ENCODE results near the gene ASTN2. TPM values are rescaled to one million over a fixed set of nuclear protein-coding genes. Genes with fewer than 3 reads are reported as not detected.

The ASTN2 gene
- polyA plus RNA-seq, 2 of the 4 experiments (the other 2 are of a cell fraction): 5.8 to 11.6 TPM

DNA sequence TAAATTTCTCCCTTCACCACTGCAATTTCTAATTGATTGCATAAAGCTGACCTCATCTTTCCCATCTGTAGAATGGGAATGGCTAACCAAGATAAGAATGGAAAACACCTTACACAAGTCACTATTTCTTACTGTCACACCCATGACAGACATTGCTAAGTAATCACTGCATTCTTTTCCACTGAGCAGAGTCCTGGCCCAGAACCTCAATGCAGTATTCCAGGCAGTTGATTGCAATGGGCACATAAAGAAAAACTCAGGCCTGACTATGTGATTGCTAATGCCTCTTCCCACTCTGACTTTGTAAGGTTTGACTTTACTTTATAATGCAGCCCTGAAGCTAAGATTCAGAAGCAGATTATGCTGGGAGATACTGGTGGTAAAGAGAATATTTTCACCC lies 698.4 kb downstream of the ASTN2 start:
- Histone ChIP-seq H3K9me3 (no peaks in the 10 kb centered on the region), H3K4me2 (no peak overlapping the region), H3K4me1 (no peaks in the 10 kb centered on the region), H3K4me3 (no peak overlapping the region), H3K27ac (no peak overlapping the region)
- CTCF ChIA-PET: no interaction called here
- ATAC-seq (no peak), DNase-seq (ENCODE audit: low read depth in 1 of 2, low spot score in 1 of 2) (no peak), FAIRE-seq (no peak)
- TF ChIP-seq GATA3 (IDR thresholded peaks at IDR 0.05; ENCODE audit: borderline replicate concordance) (no peak), HOXB5 (CRISPR knock-in tag; IDR thresholded peaks at IDR 0.05) (no peak), POLR2AphosphoS2 (conservative IDR thresholded peaks at IDR 0.05; ENCODE audit: low read length) (no peak), RFX5 (IDR thresholded peaks at IDR 0.05) (no peak), CBX2 (IDR thresholded peaks at IDR 0.05; ENCODE audit: borderline replicate concordance, low read depth) (no peak), SMC3 (IDR thresholded peaks at IDR 0.05) (no peak), SREBF2 (IDR thresholded peaks at IDR 0.05) (no peak), TFCP2L1 (CRISPR knock-in tag; IDR thresholded peaks at IDR 0.05) (no peak), JUNB (IDR thresholded peaks at IDR 0.05) (no peak), KDM5A (IDR thresholded peaks at IDR 0.05) (no peak), ZC3H11A (IDR thresholded peaks at IDR 0.05) (no peak)
- TF ChIP-seq, protein P1, sequence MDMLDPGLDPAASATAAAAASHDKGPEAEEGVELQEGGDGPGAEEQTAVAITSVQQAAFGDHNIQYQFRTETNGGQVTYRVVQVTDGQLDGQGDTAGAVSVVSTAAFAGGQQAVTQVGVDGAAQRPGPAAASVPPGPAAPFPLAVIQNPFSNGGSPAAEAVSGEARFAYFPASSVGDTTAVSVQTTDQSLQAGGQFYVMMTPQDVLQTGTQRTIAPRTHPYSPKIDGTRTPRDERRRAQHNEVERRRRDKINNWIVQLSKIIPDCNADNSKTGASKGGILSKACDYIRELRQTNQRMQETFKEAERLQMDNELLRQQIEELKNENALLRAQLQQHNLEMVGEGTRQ (IDR thresholded peaks at IDR 0.05): no peak
- TF ChIP-seq, protein P2, sequence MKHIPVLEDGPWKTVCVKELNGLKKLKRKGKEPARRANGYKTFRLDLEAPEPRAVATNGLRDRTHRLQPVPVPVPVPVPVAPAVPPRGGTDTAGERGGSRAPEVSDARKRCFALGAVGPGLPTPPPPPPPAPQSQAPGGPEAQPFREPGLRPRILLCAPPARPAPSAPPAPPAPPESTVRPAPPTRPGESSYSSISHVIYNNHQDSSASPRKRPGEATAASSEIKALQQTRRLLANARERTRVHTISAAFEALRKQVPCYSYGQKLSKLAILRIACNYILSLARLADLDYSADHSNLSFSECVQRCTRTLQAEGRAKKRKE (CRISPR knock-in tag; IDR thresholded peaks at IDR 0.05; ENCODE audit: low read depth): no peak
- POLR2A ChIA-PET: no interaction called here

DNA sequence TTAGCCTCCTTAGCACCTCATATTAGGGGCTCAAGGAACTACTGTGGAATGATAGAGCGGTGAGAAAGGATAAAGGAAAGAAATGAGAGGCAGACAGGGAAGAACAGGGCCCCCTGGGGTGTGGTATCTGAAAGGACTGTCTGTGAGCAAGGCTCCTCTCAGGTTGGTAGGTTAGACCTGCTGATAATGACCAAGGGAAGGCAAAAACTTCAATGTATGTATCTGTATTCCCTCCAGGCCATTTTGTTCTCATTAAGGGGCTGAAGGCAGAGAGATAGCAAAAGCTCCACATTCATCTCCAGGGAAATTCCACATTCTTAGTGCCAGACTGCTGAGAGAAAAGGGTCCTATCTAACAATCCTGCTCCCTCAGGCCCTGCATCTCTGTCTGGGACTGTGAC lies 699.1 kb downstream of the ASTN2 start:
- Histone ChIP-seq H3K9me3 (no peaks in the 10 kb centered on the region), H3K4me3 (no peak overlapping the region), H3K4me2 (no peak overlapping the region), H3K27ac (no peak overlapping the region), H3K4me1 (no peaks in the 10 kb centered on the region)
- DNase-seq (ENCODE audit: low read depth in 1 of 2, low spot score in 1 of 2) (no peak), FAIRE-seq (no peak), ATAC-seq (no peak; a peak in 1 of 6 replicates)
- WGBS (ENCODE audit: missing lambda C conversion rate): 43% methylated on average over 1 of the region's 1 CpG
- CTCF ChIA-PET: no interaction called here
- POLR2A ChIA-PET: no interaction called here
- TF ChIP-seq HOXB5 (CRISPR knock-in tag; IDR thresholded peaks at IDR 0.05) (no peak), HDAC2 (IDR thresholded peaks at IDR 0.05) (no peak), HEYL (CRISPR knock-in tag; IDR thresholded peaks at IDR 0.05) (no peak), TP53 (CRISPR knock-in tag; IDR thresholded peaks at IDR 0.05) (no peak), JUN (IDR thresholded peaks at IDR 0.05) (no peak), RCOR1 (IDR thresholded peaks at IDR 0.05; ENCODE audit: low read depth, low read length) (no peak), CHD4 (IDR thresholded peaks at IDR 0.05; ENCODE audit: borderline replicate concordance) (no peak), PHF8 (IDR thresholded peaks at IDR 0.05; ENCODE audit: borderline replicate concordance, low read depth) (no peak), FOXS1 (CRISPR knock-in tag; IDR thresholded peaks at IDR 0.05) (no peak), SREBF2 (IDR thresholded peaks at IDR 0.05) (no peak), CHD2 (IDR thresholded peaks at IDR 0.05; ENCODE audit: low read length, partially characterized antibody) (no peak), NPAS2 (CRISPR knock-in tag; IDR thresholded peaks at IDR 0.05; ENCODE audit: borderline replicate concordance) (no peak), ESRRA (IDR thresholded peaks at IDR 0.05; ENCODE audit: borderline replicate concordance, low read length) (no peak), RFX5 (IDR thresholded peaks at IDR 0.05) (no peak), CBX2 (IDR thresholded peaks at IDR 0.05; ENCODE audit: borderline replicate concordance, low read depth) (no peak), RNF2 (IDR thresholded peaks at IDR 0.05; ENCODE audit: borderline replicate concordance, low read depth) (no peak), ZFP36 (IDR thresholded peaks at IDR 0.05; ENCODE audit: borderline replicate concordance, partially characterized antibody) (no peak), JUNB (IDR thresholded peaks at IDR 0.05) (no peak)
- TF ChIP-seq, protein P3, sequence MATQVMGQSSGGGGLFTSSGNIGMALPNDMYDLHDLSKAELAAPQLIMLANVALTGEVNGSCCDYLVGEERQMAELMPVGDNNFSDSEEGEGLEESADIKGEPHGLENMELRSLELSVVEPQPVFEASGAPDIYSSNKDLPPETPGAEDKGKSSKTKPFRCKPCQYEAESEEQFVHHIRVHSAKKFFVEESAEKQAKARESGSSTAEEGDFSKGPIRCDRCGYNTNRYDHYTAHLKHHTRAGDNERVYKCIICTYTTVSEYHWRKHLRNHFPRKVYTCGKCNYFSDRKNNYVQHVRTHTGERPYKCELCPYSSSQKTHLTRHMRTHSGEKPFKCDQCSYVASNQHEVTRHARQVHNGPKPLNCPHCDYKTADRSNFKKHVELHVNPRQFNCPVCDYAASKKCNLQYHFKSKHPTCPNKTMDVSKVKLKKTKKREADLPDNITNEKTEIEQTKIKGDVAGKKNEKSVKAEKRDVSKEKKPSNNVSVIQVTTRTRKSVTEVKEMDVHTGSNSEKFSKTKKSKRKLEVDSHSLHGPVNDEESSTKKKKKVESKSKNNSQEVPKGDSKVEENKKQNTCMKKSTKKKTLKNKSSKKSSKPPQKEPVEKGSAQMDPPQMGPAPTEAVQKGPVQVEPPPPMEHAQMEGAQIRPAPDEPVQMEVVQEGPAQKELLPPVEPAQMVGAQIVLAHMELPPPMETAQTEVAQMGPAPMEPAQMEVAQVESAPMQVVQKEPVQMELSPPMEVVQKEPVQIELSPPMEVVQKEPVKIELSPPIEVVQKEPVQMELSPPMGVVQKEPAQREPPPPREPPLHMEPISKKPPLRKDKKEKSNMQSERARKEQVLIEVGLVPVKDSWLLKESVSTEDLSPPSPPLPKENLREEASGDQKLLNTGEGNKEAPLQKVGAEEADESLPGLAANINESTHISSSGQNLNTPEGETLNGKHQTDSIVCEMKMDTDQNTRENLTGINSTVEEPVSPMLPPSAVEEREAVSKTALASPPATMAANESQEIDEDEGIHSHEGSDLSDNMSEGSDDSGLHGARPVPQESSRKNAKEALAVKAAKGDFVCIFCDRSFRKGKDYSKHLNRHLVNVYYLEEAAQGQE (IDR thresholded peaks at IDR 0.05): no peak
- TF ChIP-seq, protein P4, sequence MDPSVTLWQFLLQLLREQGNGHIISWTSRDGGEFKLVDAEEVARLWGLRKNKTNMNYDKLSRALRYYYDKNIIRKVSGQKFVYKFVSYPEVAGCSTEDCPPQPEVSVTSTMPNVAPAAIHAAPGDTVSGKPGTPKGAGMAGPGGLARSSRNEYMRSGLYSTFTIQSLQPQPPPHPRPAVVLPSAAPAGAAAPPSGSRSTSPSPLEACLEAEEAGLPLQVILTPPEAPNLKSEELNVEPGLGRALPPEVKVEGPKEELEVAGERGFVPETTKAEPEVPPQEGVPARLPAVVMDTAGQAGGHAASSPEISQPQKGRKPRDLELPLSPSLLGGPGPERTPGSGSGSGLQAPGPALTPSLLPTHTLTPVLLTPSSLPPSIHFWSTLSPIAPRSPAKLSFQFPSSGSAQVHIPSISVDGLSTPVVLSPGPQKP (IDR thresholded peaks at IDR 0.05; ENCODE audit: low read depth, low read length): no peak
